HG02763 (cell line): ENCODE data around the gene ZNF536.
"Not testable (repeated sequence)": the region's sequence is repeated elsewhere in the genome, so short reads cannot be mapped to it uniquely, and the experiment has no call there.

Source experiments
- ATAC-seq: cut with Tn5 transposase; IDR thresholded peaks from one replicate; pipeline ENCODE4 v1.9.1; 2021; ENCODE audit warnings: mild to moderate bottlenecking, moderate library complexity; ENCODE audit not compliant: unreplicated experiment

The ZNF536 gene

DNA sequence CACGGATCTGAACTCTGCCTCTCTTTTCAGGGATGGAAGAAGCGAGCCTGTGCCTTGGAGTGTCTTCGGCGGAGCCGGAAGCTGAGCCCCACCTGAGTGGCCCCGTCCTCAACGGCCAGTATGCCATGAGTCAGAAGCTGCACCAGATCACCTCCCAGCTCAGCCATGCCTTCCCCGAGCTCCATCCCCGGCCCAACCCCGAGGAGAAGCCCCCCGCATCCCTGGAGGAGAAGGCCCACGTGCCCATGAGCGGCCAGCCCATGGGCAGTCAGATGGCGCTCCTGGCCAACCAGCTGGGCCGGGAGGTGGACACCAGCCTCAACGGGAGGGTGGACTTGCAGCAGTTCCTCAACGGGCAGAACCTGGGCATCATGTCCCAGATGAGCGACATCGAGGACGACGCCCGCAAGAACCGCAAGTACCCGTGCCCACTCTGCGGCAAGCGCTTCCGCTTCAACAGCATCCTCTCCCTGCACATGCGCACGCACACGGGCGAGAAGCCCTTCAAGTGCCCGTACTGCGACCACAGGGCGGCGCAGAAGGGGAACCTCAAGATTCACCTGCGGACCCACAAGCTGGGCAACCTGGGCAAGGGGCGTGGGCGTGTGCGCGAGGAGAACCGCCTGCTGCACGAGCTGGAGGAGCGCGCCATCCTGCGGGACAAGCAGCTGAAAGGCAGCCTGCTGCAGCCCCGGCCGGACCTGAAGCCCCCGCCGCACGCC is 71.5 kb downstream of the ZNF536 start:
- ATAC-seq: no peak

DNA sequence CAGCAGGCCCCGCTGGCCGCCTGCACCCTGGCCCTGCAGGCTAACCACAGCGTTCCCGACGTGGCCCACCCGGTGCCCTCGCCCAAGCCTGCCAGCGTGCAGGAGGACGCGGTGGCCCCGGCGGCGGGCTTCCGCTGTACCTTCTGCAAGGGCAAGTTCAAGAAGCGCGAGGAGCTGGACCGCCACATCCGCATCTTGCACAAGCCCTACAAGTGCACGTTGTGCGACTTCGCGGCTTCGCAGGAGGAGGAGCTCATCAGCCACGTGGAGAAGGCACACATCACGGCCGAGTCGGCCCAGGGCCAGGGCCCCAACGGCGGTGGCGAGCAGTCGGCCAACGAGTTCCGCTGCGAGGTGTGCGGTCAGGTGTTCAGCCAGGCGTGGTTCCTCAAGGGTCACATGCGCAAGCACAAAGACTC is 72.1 kb downstream of the ZNF536 start:
- no peak for ATAC-seq

DNA sequence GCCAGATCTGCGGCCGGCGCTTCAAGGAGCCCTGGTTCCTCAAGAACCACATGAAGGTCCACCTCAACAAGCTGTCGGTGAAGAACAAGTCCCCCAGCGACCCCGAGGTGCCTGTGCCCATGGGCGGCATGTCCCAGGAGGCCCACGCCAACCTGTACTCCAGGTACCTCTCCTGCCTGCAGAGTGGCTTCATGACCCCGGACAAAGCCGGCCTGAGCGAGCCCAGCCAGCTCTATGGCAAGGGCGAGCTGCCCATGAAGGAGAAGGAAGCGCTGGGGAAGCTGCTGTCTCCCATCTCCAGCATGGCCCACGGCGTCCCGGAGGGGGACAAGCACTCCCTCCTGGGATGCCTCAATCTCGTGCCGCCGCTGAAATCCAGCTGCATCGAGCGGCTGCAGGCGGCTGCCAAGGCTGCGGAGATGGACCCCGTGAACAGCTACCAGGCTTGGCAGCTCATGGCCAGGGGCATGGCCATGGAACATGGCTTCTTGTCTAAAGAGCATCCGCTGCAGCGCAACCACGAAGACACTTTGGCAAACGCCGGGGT is 72.6 kb downstream of the ZNF536 start:
- no peak for ATAC-seq

DNA sequence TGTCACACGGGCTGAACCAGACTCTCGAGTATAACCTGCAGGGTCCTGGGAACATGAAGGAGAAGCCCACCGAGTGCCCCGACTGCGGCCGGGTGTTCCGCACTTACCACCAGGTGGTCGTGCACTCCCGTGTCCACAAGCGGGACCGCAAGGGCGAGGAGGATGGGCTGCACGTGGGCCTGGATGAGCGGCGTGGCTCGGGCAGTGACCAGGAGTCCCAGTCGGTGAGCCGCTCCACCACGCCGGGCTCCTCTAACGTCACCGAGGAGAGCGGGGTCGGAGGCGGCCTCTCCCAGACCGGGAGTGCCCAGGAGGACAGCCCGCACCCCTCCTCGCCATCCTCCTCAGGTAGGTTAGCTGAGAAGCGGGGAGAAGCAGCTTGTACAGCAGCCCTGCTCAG is 73.2 kb downstream of the ZNF536 start:
- no peak for ATAC-seq

DNA sequence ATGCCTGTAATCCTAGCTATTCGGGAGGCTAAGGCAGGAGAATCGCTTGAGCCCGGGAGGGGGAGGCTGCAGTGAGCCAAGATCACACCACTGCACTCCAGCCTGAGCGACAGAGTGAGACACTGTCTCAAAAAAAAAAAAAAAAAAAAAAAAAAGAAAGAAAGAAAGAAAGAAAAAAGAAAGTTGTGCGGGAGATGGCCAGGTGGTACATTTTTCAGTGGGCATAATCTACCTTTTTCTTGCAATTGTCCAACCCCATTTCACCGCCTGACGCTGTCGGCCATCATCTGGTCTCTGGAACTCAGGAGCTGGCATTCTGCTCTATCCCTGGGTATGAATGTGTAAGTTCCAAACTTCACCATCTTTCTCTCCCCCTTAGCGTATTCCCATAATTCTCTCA is 73.9 kb downstream of the ZNF536 start:
- ATAC-seq: not testable (repeated sequence)

DNA sequence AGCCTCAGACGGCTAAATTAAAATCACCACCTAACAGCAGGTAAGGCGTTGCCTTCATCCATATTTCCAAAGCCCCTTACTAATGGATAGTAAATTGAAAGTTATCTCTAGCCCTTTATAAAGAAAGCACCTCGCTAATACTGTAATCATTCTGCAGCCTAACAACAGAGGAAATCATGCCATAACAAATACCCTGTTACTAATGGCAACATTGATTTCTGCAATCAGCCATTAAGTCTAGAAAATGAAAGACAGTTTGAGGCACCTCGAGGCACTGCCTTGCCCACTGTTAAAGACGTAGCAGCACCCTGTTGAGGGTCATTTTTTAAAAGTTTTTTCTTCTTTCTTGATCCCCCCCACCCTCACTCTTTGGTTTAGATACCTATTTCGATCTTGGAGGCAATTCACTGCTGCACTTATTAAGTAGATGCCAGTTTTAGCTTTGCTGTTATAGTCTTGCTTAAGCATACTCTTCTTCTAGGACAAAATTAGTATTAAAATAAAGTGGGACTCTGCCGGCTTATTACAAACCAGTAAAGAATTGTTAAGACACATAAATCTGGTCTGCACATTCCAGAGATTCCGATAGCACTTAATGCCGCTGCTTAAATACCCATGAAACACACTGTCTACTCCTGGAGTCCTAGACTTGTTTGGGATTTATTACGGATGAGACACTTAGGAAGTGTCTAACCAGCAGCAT is 74.8 kb downstream of the ZNF536 start:
- ATAC-seq: no peak

DNA sequence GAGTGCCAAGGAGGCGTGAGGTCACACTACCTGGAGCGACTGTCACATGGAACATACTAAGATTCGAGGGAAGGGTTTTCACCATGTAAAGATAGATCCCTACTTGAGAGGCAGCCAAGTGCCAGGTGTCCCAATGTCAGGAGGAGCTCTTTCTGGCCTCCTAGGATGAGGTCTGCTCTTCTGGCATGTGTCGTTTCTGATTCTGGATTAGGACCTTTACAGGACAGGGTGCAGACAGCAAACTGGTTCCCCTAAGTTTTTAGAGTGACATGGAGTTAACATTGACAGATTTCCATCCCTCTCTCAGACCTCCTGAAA is 75.3 kb downstream of the ZNF536 start:
- ATAC-seq: no peak

DNA sequence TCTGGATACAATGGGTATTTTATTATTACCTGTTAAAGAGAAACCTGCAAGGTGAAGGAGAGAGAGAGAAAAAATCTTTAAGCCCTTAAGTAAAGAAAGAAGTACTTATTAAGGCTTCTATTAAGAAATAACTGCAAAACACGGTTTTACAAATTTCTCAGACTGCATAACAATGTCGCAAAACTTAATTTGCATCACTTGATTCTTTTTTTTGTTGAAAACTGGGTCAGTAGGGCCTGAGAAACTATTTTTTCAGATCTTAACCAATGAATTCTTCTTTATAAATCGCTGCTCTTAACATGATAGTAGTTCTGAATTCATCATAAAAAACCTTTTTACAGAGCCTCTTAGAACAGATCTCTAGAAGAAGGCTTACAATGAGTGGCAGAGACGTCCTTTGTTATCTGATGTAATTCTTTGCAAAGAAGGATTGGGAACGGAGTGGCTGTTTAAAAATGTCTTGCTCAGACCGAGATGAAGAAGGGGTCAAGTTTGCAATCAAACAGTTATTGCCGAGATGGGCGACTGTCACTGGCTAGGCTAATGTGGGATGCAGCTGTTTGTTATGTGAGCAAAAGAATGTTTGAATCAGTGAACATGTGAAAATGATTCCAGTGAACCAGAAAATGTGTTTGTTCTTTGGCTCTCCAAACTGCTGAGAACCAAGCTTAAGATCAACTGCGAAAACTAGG is 76.3 kb downstream of the ZNF536 start:
- no peak for ATAC-seq

DNA sequence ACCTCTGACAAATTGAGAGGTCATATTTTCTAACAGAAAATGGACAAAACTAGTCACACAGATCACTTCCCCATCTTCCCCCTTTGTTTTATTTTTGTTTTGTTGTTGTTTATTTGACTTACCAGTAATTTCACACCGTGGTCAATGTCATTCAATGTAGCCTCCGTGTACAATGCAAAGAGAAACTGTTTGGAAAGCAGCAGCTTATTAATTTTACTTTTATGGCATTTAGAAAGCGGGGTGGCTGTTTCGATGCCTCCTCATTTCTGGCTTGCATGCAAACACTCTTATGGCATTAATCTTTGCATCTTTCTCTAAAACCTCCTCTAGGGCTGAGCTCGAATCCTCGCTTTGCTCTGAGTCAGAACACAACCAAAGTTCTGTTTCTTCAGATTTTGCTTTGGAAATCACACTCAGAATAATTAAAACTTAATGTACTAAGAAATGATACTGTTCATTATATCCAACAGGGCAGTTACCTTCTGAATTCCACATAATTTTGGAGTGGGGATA is 77.0 kb downstream of the ZNF536 start:
- ATAC-seq: no peak

DNA sequence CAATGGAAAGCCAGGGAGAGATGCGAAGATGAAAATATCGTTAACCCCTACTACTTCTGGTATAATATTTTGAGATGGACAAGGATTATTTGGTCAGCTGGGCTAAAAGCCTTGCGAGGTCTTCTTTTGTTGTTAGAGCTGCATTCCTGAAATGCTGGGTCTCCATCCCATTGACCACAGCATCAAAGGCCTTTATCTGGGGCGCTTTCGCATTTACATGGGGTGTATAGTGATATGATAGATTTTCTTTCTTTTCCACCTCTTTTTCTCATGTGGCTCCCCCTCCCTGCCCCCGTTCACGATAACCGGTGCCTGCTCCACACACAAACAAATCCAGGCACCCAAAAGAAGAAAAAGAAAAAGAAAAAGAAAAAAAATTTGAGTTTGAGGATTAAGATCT is 77.5 kb downstream of the ZNF536 start:
- no peak for ATAC-seq

DNA sequence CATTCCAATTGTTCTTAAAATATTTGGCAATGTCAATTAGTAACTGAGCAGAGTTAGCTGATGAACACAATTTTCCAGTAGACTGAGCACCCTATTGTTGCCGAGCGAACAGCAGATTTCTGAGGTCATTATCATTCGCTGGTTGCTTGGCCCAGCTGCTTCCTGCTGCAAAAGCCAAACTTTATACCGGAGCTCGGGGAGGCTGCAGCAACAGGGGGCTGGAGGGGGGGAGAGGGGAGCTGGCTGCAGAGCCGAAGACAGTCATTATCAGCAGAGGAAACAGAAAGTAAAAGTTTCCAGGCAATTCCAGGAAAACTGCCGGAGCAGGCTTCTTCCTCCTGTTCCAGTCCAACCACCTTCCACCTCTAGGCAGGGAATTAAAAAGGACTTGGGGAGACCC is 77.9 kb downstream of the ZNF536 start:
- ATAC-seq: no peak

DNA sequence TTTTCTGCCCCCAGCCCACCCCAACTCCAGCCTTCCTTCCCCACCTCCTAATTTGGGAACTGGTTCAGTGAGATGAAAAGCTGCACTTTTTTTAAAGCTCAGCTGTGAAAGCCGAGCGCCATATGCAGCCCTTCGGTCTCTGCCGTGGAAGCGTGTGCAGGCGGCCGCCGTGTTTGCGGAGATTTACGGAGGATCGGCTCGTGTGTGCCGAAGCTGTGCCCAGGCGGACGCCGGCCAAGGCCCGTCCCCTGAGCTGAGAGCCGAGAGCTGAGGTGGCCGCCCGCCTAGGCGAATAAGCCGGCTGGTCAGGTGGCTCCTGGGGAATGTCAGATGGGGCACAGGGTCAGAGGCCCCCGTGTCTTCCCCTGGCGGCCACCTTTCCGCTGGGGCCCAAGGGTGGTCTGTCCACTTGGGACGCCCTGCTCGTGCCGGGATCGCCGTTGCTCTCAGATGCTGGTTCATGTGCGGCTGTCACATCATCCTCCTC is 78.7 kb downstream of the ZNF536 start:
- no peak for ATAC-seq

DNA sequence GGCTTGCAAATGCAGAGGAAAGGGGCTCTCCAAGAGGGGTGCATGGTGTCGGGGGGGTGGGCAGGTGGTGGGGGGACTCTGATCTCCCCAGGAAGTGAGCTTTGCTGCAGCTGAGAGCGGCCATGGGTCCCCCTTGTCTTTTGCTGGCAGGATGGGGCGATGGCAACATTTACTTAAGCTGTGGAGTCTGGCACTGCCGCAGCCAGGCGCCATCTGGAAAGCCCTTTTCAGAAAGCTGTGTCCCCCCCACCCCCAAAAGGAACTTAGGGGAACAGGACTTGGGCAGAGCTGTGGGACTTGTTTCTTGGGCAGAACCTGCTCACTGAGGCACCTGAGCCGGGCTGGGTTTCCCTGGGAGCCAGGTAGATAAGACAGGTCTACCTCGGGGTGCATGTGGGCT is 80.7 kb downstream of the ZNF536 start:
- no peak for ATAC-seq

DNA sequence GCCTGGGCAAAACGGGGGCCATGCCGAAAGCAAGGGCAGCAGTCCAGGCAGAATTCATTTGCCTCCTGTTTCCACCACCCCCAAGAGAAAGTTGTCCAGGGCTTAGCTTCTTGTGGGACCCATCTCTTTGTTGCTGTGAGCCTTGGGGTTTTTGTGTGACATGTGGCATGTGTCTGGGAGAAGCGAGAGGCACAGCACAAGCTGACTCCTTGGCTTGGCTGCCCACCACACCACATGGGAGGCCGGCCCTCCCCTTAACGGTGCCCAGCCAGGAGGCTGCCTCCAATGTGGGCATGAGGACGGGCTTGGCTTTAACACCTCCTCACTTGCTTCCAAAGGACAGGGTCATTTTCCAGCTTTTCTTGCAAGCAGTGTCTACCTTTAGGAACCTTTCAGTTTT is 81.6 kb downstream of the ZNF536 start:
- ATAC-seq: no peak

DNA sequence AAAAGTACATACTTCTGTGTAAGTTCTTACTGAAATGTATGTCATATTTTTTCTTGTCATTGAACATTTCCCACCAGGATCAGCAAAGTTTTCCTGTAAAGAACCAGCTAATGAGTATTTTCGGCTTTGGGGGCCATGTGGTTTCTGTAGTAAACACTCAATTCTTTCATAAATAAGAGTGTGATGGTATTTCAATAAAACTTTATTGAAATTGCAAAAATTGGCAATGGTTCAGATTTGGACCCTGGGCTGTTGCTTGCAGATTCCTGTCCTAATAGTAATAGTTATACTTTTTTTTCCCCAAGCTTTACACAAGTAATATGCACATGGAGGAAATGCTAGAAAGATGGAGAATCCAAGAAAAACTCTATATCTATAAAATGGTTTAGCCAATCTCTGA is 83.7 kb downstream of the ZNF536 start:
- no peak for ATAC-seq

DNA sequence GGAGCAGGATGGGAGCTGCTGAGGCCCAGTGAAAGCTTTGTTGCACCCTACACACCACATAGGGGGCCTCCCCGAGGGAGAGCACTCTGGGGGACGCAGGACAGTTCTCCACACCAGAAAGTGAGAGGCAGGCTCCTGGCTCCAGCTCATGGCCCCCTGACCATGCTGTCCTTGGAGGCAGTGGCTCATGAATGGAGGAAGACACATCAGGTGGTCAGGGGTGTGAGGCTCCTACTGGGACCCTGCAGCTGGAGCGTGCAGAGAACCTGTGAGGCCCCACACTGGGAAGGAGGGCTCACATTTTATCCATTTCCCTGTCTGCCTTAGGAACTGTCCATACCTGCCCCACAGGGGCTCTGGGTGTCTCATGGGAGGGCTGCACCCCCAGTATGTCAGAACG is 85.3 kb downstream of the ZNF536 start:
- no peak for ATAC-seq

DNA sequence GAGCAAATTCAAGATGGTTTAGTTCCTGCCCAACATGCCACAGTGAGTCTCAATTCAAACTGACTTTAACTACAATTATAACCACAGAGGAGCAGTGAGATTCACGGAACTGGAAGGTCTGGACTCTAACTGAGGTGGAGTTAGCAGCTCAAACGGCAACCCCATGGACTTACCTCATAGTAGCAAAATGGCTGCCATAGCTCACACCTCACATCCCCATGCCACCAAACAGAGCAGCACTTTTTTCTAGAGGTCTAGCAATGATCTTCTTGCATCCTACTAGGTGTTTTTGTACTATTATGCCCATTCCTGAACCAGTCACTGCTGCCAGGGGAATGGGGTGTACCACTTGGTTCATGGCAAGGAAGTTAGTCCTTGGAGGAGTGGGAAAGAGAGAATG is 87.7 kb downstream of the ZNF536 start:
- no peak for ATAC-seq

DNA sequence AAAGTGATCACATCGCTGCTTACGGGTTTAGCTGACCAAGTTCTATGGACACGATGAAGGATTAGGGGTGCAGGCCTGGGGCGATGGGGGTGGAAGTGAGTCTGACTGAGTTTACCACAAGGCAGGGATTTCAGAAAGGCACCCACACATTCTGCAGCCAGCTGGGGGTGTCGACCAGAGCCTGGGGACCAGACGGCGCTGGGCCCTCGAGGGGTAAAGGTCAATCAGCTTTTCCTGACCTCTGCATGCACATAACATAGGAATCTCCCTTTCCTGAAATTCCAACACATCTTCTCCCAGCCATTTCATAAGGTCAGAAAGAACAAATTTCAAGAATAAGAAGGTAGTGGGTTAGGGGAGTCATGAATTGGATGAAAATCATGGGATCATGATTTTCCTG is 92.0 kb downstream of the ZNF536 start:
- ATAC-seq: no peak

DNA sequence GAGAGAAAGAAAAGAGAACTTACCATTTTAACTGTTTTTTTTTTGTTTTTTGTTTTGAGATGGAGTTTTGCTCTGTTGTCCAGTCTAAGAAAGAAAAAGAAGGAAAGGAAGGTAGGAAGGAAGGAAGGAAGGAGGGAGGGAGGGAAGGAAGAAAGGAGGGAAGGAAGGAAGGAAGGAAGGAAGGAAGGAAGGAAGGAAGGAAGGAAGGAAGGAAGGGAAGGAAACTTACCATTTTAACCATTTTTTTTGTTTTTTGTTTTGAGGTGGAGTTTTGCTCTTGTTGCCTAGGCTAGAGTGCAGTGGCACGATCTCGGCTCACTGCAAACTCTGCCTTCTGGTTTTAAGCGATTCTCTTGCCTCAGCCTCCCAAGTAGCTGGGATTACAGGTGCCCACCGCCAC is 94.4 kb downstream of the ZNF536 start:
- not testable (repeated sequence) for ATAC-seq

DNA sequence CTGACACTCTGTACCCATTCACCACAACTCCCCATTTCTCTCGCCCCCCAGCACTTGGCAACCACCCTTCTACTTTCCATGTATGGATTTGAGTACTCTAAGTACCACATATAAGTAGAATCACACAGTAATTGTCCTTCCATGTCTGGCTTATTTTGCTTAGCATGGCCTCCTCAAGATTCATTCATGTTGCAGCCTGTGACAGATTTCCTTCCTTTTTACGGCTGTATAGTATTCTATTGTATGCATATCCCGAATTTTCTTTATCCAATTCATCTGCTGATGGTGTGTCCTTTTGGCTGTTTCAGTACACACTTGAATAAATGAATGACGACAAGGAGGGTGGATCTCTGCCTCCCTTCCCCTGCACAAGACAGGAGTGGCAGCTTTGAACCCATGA is 95.1 kb downstream of the ZNF536 start:
- no peak for ATAC-seq

DNA sequence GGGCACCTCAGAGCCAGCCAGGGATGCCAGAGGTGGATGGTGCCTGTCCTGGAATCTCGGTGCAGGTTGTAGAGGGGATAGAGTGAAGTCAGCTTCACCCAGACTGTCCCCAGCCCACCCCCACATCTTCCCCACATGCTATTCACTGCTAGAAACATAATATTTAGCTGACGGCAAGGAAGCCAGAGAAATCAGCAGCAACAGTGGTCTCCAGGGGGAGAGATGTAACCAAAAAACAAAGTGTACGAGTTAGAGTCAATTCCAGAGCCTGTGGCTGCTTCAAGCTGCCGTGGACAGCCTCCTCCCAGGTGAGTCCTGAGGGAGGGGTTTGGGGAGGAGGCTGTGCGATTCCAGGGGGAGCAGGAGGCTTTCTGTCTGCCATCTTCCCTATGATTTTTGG is 97.6 kb downstream of the ZNF536 start:
- ATAC-seq: no peak

DNA sequence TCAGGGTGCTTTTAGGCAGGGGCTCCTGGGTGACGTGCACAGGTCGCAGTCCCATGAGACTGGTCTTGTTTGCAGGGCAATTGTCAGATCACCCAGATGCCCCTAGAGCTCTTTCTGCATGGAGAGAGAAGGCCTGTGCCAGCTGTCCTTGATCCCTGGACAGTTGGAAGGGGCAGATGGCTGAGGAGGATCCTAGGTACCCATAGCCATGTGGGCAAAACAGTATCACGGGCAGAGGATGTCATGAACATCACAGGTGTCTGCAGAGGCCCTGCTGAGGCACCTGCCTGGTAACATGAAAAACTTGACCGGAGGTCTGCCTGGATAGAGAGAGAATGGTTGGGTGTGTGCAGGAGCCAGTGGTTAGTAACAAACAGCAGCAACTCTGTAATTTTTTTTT is 99.3 kb downstream of the ZNF536 start:
- no peak for ATAC-seq
